GM19035 (cell line): Measurements from ENCODE around the gene OLFM4.

ENCODE experiments used
- ATAC-seq: cut with Tn5 transposase; IDR thresholded peaks from one replicate; pipeline ENCODE4 v1.9.1; 2021; ENCODE audit not compliant: unreplicated experiment

Gene OLFM4

DNA sequence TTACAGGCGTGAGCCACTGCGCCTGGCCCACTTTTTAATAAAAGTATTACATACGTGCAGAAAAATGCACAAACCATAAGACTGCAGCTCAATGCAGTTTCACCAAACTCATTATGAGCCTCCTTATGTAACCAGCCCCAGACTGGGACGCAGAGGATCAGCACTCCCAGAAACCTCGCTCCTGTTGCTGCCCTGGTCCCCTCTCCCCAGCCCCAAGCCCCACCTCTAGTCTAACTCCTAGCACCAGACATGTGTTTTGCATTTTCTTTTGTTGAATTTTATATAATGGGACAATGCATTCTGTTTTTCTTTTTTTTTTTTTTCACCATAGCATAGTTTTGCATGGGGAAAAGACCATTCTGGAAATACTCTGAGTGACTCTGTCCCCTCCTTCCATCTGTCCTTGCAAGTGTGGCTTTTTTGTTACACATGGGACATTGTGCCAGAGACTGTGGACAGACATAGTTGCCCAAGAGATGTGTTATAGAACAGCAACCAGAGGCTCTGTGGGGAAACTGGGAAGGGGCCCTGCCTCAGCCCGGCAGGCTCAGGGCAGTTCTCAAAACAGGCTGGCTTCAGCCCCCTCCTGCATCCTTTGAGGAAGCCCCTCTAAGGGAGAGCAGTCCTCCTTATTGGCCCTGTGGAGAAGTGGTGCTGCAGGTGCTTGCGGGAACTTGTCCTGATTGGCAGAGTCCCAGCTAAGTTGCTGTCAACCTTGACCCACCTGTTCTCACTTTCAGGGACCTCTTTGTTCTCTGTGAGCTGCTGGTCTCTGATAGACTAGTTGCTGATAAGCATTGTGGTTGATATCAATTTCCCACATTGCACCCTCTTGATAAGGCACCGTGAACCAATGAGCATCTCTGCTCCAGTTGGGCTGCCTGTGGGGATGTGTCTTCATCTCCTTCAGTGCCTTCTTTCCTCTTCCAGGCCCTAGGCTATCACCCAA lies 13.8 kb upstream of the OLFM4 start:
- no peak for ATAC-seq

DNA sequence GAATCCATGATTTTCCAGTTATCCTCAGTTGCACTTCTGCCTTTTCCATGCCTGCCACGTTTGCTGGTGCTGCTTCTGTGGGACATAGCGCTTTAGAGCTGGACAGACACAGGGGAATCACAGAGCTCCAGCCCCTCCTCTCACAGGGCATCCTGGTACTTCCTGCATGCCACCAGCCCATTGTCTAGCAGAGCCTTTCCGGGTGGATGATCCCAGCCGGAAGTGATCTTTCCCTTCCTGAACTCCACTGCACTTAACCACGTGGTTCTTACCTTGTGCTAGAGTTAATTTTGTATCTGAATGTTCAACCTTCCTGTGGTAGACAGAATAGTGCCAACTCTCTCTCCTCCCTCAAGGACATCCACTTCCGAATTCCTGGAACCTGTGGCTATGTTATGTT lies 12.6 kb upstream of the OLFM4 start:
- no peak for ATAC-seq

DNA sequence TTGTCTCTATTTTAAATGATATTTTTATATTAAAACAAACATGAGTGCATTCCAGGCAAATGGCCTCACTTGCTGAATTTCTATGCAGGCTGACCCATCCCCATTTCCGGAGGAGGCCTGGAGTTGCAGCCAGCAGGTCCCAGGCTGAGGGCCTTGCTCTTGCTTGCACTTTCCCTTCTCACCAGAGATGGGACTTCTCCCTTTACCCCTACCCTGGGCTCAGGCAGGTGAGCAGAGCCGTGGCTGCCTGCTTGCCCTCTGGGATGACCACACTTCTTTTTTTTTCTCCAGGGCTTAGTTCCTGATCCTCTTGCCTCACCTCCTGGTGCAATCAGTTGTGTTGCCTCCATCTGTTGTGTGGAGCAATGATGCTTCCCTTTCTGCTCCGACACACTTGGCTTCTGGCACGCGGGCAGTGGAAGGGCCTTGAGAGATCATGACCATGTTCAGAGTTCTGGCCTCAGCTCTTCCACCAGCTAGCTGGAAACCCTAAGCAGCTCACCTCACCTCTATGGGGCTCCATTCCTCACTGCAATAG lies 11.1 kb upstream of the OLFM4 start:
- ATAC-seq, result no peak

DNA sequence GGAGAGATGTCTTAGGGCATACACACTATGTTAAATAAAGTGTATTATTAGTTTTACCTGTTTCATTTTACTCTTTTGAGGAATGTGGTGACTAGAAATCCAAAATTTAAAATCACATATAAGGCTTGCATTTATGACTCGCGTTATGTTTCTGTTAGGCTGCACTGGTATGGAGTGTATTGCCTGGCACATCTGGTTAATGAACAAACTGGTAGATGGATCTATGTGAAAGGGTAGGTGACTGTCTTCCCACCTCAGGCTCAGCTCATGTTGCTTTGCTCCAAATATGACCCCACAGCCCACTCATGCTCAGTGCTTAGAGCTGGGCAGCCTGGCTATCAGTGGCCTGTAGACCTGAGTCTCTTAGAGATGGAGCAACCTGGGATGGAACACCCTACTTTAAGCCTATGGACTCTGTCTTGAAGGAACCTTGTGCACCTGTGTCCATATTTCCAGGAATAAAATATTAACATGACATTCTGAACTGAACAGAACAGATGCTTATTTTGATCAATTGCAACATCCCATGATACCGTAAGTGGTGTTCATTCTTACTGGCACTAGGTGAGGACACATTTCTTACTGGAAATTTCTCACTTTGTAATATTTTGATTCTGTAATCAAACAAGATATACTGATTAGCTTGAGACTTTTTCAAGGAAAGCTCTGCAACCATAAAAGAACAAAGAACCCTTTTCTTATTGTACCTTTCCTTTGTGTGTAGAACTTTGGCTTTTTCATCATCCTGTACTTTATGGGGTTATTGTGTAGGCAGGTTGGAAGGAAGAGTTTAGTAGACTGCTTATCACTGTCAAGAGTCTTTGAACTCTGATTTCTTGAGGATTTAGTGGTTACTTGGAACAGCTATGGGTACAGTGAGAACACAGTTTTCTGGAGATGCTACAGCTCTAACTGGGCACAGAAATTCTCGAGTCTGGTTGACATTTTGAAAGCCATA lies 9.6 kb upstream of the OLFM4 start:
- ATAC-seq, result no peak

DNA sequence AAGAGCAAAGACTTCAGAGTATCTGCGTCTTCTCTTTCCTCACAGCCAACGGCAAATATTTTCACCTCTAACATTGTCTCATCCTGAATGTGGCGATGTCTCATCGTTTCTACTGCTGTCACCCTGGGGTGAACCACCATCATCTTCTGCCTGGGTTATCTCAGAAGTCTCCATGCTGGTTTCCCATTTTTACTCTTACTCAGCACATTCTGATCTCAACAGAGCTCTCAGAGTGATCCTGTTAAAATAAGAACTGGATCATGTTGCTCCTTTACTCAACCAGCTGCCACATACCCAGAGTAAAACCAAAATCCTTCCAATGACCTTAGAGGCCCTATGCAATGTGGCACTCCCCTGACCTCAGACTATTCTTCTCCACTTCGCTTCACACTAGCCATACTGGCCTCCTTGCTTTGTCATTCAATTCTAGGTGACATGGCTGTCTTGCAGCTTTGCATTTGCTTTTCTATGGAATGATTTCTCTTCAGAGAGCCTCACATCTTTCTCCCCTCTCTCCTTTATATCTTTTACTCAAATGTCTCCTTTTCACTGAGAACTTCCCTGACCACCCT lies 7.8 kb upstream of the OLFM4 start:
- no peak for ATAC-seq

DNA sequence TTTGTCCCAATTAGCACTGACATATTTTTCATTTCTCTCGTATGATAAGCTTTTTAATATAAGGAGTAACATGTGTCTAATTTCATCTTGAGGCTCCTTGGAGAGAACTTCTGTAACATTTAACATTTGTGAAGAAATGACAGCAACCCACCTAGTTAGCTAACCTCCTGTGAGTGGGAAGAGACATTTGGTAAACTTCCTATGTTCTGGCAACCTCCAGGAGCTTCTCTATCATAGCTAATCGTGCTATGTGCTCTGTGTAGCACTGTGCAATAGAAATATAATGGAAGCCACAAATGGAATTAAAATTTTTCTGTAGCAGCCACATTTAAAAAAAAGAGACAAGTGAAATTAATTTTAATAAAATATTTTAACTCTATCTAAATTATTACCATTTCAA lies 5.4 kb upstream of the OLFM4 start:
- no peak for ATAC-seq

DNA sequence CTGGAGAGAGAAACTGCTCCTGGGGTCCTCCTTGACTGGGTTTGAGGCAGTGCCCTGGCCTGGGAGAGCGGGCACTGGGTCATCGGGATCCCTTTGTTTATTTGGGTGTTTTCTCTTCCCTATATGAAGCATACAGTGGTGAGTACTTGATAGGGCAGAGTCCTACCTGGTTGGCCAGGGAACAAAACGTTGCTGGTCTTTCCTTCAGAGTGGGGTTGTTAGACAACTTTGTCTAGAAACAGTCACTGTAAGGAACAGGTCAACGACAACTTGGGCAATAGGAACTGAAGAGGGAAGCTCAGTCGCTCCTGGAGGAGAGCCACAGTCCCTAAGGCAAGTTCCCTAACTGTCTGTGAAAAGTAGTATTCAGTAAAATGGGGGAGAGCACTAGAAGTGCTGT lies 550 bp upstream of the OLFM4 start:
- ATAC-seq, result no peak

DNA sequence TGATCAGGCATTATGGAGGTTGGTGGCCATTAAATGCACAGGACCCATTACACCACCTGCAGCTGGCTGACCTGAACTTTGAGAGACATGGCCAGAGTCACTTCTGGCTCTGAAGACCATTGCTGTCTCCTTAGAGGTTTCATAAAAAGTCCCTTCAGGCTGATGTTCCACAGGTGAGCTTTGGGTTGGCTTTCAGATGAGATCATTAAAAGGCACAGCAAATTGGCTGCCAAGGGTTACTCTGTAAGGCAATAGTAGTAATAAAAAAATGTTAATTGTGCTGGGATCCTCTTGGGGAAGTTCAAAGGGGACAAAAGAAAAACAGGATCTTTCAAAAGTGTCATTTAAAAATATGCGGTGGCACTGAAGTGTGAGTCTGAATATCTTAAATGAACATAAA lies 4.2 kb downstream of the OLFM4 start:
- no peak for ATAC-seq

DNA sequence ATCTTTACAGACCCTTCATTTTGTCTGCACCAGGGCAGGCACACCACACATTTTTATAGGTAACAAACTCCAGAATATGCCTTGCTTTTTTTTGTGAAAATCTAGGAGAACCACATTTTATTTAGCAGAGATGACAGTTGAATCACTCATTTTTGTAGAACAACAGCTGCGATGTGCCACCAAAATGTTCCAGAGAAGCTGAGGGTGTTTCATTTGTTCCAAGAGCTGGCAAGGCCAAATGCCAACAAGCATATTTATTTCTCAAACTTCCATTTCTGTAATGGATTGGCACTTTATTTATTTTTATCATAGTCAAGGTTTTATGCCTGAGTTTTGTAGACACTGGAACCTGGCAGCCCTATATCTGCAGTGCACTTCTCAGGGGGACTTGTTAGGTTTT lies 10.4 kb downstream of the OLFM4 start:
- no peak for ATAC-seq

DNA sequence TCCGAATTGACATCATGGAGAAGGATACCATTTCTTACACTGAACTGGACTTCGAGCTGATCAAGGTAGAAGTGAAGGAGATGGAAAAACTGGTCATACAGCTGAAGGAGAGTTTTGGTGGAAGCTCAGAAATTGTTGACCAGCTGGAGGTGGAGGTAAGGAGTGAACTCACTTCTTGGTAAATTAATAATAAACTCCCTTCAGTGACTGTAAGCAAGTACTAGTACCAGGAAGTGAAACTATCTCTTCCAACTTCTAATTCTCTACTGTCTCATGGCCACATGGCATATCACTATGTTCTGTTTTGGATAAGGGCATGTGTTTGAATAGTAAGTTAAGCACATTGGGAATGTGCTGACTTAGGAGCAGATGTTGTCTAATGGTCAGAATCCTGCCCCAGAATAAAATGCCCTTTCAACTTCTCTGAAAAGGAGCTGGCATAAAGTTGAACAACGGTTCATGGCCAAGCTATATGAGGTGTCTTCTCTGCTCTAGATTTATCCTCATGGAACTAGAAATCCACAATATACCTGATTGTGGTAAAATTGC lies 13.4 kb downstream of the OLFM4 start:
- ATAC-seq, result no peak

DNA sequence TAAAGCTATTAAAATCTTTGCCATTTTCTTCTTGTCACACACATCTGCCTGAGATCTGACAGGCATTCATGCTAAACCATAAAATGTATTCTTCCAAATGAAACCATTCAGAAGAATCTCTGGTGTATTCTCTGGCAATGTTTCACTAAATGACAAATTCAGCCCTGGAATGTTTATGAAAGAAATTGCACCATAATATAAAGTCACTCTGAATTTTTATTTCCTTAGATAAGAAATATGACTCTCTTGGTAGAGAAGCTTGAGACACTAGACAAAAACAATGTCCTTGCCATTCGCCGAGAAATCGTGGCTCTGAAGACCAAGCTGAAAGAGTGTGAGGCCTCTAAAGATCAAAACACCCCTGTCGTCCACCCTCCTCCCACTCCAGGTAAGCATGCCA lies 14.3 kb downstream of the OLFM4 start:
- no peak for ATAC-seq

DNA sequence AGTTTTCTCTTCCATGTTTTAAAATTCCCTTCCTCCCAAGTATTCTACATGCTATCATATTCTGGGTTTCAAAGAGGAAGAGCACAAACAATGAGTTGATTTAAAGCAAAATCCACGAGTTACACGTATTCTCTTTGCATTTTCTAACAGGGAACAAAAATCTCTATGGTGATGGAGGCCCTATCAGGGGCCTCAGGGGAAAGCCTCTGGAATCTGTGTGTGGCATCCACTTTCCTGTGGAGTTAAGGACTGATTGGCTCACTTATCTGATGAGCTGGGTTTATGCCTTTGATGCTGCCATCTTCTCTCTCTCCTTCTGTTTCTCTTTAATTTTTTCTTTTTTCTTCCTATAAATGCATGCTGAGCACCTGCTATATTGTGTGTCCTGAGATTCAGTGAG lies 14.8 kb downstream of the OLFM4 start:
- ATAC-seq, result no peak

DNA sequence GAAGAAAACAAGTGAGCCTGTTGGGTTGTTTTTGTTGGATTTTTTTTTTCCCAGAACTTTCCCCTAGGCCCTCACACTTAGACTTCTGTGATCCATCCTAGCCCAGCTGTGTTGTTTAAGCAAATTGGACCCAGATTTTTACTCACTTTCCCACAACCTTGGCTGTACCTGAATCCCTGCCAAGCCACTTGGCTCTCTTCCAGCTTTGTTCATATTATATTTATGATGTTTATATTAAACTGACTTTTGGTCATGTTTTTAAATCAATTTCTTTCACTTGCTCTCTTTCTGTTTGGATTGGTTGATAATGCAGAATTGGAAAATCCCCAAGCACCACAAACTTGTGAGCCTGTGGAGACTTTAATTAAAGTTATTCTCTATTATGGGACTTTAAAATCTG lies 16.6 kb downstream of the OLFM4 start:
- ATAC-seq, result no peak

DNA sequence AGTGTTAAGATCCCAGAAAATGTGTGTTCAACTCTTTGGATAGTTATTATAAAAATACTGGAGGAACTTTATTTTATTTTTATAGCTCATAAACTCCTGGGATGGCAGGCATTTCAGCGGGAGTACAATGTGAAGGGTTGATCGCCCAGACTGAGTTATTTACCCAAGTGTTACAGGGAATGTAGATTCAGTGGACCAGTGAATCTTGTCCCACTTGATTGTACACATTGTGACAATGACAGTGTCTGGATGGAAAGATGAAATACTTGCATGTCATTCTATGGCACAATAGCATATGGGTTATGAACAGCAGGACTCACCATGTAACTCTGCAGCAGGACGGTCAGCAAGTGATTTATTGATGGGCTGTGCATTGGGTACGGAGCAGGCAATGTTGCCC lies 20.3 kb downstream of the OLFM4 start:
- ATAC-seq, result no peak

DNA sequence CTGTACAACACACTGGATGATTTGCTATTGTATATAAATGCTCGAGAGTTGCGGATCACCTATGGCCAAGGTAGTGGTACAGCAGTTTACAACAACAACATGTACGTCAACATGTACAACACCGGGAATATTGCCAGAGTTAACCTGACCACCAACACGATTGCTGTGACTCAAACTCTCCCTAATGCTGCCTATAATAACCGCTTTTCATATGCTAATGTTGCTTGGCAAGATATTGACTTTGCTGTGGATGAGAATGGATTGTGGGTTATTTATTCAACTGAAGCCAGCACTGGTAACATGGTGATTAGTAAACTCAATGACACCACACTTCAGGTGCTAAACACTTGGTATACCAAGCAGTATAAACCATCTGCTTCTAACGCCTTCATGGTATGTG lies 21.5 kb downstream of the OLFM4 start:
- no peak for ATAC-seq

DNA sequence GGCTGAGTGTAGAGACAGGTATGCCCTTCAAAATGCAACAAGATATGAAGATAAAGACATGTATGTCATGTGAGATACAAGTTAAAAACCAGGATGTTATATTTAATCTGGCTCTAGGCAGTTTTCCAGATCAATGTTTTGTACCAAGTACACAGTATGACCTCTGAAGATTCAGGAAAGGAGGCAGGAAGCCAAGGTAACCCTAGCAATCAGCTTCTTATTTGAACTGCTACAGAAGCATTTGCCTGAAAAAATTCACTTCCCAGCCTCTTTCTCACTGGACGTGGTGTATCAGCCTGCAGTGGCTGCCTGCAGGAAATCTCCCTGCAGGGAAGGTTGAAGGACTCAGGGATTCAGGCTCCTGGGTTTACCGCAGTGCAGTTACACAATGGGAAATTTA lies 24.1 kb downstream of the OLFM4 start:
- ATAC-seq, result no peak

DNA sequence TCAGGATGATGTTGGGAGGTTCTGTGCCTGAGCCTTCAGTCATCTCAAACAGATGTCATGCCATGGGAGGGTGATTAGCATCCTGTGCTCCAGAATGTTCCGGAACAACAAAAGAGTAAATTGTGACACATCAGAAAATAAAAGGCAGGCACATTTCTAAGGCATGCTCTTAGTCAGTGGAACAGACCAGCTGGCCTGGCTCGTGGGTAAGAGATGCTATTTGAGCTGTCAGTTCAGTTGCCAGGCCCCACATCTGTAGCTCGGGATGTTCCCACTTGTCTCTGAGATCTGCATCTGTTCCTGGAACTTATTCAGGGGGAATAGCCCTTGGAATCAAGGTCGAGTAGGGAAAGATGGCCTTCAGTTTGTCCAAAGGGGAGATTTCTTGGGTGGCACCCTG lies 26.0 kb downstream of the OLFM4 start:
- ATAC-seq, result no peak

DNA sequence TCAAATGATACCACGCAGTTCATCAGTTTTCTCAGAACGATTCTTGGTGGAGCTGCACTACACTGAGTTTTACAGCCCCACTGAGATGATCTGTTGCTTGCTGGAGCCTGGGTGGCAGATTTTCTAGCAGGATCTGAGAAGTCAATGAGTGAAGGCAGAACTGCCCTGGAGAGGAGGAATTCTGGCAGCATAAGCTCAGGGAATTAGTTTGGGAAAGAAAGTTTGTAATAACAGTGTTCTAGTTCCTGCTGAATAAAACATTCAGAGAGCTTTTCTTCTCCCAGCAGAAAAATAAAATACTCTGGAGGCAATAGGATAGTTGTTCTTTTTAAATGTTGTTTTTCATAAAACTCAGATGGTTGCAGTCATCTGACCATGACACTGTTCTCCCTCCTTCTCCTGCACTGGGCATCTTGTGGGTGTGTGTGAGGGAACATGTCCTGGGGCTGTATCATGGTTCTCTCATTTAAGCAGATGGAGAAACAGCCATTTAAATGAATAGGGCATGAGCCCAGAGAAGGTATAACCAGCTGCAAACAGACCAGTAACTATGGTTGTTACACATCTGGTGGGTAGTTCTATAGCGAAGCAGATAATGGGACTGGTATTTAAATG lies 29.6 kb downstream of the OLFM4 start:
- no peak for ATAC-seq

DNA sequence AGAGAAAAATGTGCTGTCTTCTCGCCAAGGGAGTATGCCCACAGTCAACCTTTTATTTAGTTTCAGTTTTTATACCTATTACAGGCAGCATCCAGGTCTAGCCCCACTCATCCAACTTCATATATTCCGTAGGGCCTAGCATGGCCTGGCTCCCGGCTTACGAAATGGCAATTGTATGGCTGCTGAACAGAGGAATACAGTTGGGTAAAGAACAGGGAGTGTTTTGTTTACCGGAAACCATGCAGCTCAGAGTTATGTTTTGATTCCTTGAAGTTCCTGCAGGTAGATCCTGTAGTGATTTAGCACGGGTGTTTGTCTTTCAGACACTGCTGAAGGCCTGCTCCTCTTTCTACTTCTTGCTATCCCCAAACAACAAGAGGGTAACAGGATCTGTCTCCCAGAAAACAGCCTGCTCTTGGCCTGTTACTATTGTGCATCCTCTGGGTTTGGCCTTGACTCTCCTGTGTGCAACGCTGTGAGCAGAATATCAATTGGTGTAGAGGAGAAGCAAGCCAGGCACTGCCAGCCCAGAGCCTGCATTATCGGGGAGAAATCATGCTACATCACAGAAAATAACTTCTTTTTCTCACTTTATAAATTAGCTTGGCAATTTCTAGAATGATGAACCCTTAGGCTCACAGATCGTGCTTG lies 32.4 kb downstream of the OLFM4 start:
- ATAC-seq, result no peak

DNA sequence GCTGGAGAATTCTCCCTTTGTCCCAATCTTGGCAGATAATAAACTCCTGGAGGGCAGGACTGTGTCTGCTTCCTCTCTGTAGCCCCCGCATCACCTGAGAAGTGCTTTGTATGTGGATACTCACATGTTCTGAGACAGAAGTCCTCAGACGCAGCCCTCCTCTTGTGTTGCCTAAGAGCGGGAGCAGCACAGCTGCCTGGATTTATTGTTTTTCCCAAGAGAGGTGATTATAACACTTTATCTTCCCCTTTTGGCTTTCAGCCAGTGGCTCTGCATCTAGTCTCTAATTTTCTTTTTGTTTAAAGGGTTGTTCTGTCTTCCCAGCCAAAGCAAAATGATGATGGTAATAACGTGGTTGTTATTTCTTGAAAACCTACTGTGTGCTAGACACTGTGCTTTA lies 36.1 kb downstream of the OLFM4 start:
- ATAC-seq, result no peak
